Measurements from ENCODE around the gene PRSS38.

Gene PRSS38

GRCh38 chr1:227779685-227780084 lies 35.8 kb upstream of the PRSS38 start:
- no peak for DNase-seq

- no peak for DNase-seq
Observed at GRCh38 chr1:227780101-227781044, 35.1 kb upstream of the PRSS38 start.

GRCh38 chr1:227781314-227781930 lies 34.1 kb upstream of the PRSS38 start:
- DNase-seq = no peak

- DNase-seq = no peak
Observed at GRCh38 chr1:227782226-227782625, 33.2 kb upstream of the PRSS38 start.

GRCh38 chr1:227785094-227785804 lies 30.2 kb upstream of the PRSS38 start:
- no peak for DNase-seq

- no peak for DNase-seq
Observed at GRCh38 chr1:227785805-227786671, 29.4 kb upstream of the PRSS38 start.

DNA sequence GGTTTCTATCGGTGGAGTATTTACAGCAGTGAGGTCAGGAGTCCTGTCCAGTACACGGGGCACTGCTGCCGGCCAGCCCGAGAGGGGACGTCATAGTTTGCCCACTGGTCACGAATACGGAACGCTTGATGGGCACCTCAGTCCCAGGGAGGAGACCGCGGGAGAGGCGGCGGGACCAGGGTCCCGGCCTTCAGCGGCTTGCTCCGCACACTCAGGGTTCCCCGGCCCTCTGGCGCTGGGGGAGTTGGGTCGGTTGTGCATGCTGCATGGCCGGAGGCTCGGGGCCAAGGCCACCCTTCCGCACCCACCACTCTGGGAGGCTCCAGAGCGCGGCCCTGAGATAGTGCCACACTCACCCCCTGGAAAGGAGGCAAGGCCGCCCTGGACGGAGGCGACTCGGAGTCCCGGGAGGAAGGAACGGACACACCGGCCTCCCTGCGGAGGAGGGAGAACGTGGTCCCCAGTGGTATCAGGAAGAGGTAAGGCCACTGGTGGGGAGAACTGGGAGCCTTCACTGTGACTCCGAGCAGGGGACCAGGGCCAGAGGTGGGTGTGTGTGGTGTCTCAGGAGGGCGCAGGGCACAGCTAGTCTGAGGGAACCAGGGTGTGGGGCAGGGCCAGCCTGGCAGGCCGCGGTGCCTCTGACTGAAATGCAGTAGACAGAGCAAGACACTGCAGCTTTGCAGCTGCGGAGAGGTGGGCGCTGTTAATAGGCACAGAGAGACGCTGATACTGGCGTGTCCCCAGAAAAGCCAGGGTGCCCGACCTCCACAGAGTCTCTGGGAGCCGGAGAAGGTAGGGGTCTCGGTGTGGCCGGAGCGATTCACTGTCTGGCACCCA lies 28.6 kb upstream of the PRSS38 start:
- no peak for DNase-seq

DNA sequence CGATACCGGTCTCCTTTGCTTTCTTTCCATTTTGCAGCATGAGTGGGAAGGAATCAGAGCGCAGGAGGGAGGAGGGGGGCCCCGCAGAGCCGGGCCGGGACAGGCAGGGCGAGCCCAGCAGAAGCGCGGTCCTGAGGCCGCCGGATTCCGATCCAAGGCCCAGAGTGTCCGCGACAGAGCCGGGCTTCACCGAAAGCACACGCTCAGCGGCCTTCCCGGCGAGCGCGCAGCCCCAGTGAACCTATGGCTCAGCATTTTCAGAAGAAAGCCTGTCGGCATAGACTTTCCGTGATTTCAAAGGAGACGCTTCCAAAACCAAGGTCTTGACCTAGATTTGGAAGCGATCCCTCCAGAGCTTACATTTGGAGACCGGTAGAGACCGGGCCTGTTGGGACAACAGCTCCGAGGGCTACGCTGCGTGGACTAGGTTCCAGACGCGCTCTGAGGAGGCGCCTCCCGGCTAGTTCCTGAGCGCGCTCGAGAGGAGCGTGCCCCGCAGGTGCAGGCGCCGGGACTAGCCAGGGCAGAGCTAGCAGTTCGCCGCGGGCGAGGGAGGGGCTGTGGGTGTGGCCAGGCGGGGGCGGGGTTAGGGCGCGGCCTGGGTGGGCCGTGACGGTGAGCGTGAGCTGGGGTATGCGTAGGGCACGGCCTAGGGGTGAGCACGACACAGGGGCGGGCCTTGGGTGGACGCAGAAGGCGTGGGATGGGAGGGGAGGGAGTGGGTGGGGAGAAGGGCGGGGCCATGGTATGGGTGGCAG lies 27.8 kb upstream of the PRSS38 start:
- DNase-seq = peak; percentile 93

- DNase-seq = no peak
Observed at GRCh38 chr1:227788271-227789083, 27.0 kb upstream of the PRSS38 start.

DNA sequence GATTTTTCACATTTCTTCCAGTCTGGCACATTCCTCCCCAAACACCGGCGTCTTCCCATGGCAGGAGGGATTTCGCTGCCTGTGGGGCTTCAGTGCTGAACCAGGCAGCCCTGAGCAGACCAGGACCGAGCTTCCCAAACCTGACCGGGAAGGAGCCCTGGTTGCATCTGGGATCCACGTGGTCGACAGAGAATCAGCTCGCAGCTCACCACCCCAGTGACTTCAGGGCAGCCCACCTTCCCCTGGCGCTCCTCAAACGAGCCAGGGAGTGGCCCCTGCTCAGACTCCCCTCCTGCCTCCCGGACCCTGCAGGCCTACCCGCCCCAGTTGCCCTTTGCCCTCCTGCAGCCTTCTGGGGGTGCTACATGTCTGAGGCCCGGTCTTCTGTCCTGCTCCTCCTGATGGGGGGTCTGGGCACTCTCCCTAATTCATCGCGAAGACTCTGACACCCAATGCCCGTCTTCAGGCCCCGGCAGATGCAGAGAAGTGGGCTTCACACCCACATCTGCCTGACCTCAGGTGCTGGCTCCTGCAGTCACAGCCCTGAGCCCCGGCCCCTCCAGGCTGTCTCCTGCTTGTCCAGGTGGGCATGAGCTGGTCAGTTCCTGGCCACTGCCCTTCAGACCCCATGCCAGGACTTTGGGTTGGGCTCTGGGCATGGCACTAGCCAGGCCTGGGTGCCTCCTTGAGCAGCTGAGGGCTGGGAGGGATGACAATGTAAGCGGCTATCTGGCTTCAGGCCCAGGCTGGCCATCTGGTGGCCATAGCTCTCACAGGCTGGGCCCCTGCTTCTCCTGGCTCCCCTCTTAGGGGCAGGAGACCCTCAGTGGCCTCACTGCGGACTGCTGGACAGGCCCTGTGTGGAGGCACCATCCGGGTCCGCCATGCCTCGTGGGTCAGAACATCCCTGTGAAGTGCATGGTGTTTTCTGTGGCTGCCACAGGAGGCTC lies 26.1 kb upstream of the PRSS38 start:
- no peak for DNase-seq

DNA sequence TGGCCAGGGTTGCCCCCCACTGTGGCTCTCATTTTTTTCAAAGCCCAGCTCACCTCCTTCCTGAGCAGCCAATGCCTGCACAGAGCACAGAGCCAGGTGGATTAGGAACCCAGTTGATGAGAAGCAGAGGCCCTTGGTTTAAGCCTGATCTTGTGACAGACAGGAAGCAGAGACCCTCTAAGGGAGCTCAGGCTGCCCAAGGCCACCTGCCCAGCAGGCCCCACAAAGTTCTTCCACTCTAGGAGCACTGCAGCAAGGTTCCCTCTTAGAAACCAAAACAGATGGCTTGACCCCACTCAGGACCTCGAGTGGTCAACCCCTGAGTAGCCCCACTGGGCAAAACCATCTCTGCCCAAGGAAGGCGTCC lies 25.5 kb upstream of the PRSS38 start:
- DNase-seq = no peak

DNA sequence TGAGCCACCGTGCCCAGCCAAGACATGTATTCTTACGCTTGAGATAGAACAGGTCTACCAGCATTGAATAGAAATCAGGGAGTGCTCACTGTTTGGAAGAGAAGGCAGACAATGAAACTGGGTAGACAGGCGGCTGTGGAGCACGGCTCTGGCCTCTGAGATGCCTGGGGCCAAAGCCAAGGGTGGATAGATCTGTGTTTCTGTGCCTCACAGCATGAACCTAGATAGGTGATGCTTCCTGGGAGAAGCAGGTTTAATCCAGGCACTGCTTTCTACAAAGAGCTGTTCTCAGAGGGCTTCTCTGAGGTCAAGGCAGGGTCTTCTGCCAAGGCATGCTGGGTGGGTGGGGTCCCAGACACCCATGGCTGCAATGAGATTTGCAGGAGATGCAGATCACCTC lies 24.6 kb upstream of the PRSS38 start:
- DNase-seq = no peak

GRCh38 chr1:227791425-227792143 lies 23.9 kb upstream of the PRSS38 start:
- no peak for DNase-seq

GRCh38 chr1:227792216-227793078 lies 23.0 kb upstream of the PRSS38 start:
- no peak for DNase-seq

GRCh38 chr1:227793079-227793947 lies 22.2 kb upstream of the PRSS38 start:
- DNase-seq = no peak

Data from fibroblast of skin of right quadriceps (primary cell).